ENCODE data around the gene SEMA4F. TPM values are rescaled to one million over a fixed set of nuclear protein-coding genes. Genes with fewer than 3 reads are reported as not detected.
"Not testable (repeated sequence)": the region's sequence is repeated elsewhere in the genome, so short reads cannot be mapped to it uniquely, and the experiment has no call there.

Gene SEMA4F
- total and polyA plus RNA-seq, 8 donors = 0.46 to 65.3 (median 3.3) TPM

DNA sequence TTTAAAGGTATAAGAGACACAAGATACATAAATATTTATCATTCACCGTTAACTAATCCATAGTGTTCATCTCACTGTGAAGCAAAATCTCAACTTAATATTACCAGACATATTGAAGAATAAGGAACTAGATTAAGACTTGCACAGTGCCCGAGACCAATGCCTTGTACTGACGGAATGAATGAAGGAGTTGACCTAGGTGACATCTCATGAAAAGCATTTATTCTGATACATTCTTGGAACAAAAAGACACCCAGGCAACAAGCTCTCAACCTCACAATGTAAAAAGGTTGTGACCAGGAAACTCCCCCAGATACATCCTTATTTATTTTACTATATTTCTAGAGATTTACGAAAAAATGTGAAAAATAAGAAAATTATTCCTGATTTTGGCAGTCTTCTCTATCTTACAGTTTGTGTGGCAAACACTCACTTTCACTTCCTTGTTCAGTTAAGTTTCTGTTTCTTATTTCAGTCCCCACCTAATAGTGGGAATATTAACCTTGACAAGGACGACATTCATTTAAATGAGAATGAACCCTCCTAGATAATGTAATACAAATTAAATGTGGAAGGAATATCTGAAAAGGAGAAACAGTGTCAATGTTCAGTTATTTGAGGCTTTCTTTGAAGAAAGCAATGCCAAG is 34.3 kb upstream of the SEMA4F start:
- H3K4me1 ChIP-seq = no peaks in the 10 kb centered on the region
- TF ChIP-seq, protein P1, sequence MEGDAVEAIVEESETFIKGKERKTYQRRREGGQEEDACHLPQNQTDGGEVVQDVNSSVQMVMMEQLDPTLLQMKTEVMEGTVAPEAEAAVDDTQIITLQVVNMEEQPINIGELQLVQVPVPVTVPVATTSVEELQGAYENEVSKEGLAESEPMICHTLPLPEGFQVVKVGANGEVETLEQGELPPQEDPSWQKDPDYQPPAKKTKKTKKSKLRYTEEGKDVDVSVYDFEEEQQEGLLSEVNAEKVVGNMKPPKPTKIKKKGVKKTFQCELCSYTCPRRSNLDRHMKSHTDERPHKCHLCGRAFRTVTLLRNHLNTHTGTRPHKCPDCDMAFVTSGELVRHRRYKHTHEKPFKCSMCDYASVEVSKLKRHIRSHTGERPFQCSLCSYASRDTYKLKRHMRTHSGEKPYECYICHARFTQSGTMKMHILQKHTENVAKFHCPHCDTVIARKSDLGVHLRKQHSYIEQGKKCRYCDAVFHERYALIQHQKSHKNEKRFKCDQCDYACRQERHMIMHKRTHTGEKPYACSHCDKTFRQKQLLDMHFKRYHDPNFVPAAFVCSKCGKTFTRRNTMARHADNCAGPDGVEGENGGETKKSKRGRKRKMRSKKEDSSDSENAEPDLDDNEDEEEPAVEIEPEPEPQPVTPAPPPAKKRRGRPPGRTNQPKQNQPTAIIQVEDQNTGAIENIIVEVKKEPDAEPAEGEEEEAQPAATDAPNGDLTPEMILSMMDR (IDR thresholded peaks at IDR 0.05) = no peak
- TF ChIP-seq EP300 (IDR thresholded peaks at IDR 0.05) (no peak), POLR2A (IDR thresholded peaks at IDR 0.05) (no peak), POLR2AphosphoS5 (IDR thresholded peaks at IDR 0.05) (no peak)
- no peaks in the 10 kb centered on the region for H3K36me3 ChIP-seq
- no peaks in the 10 kb centered on the region for H3K9me3 ChIP-seq
- H3K27me3 ChIP-seq = peaks cover 0 to 7% (median 0%) of the 10 kb centered on the region in 3 donors
- WGBS, 5 donors = 66 to 85% (median 70%) methylated on average over 5 of the region's 5 CpGs
- peak in 1 of 2 donors; percentile 15 for DNase-seq
- H3K4me3 ChIP-seq = no peak overlapping the region
- intact Hi-C loops (cut with DNase I; ENCODE audit: low total_unique reads) = no loop called here
- no peak overlapping the region for H3K27ac ChIP-seq

DNA sequence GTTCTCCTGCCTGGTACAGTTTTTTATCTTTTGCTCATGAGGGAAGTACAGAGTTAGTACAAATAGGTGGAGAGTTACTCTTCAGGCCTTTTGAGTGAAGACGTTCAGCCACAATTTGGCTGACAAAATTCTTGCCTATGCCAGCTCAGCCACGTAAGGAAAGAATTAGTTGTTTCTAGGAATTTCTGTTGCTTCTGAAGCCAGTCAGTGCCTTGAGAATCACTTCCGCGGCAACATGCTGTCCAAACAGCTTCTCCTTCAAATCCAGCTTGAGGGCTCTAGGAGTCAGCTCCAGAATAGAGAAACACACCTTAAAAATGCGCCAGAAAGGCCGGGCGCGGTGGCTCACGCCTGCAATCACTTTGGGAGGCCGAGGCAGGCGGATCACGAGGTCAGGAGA is 33.4 kb upstream of the SEMA4F start:
- Histone ChIP-seq H3K27ac (no peak overlapping the region), H3K36me3 (no peaks in the 10 kb centered on the region), H3K4me3 (no peak overlapping the region), H3K4me1 (no peaks in the 10 kb centered on the region), H3K9me3 (no peaks in the 10 kb centered on the region), H3K27me3 (peaks cover 0 to 6% (median 0%) of the 10 kb centered on the region in 3 donors)
- WGBS, 5 donors = 86 to 90% (median 88%) methylated on average over 12 of the region's 12 CpGs
- no peak for DNase-seq
- intact Hi-C loops (cut with DNase I; ENCODE audit: low total_unique reads) = no loop called here
- TF ChIP-seq POLR2AphosphoS5 (IDR thresholded peaks at IDR 0.05) (no peak), POLR2A (IDR thresholded peaks at IDR 0.05) (no peak), EP300 (IDR thresholded peaks at IDR 0.05) (no peak)
- TF ChIP-seq, protein P1 (IDR thresholded peaks at IDR 0.05) = no peak

- TF ChIP-seq, protein P1 (IDR thresholded peaks at IDR 0.05) = no peak
- no peak for TF ChIP-seq POLR2A (IDR thresholded peaks at IDR 0.05)
- no peak for TF ChIP-seq EP300 (IDR thresholded peaks at IDR 0.05)
- TF ChIP-seq POLR2AphosphoS5 (IDR thresholded peaks at IDR 0.05) = no peak
- Histone ChIP-seq H3K9me3 (no peaks in the 10 kb centered on the region), H3K4me1 (no peaks in the 10 kb centered on the region), H3K27me3 (no peaks in the 10 kb centered on the region), H3K4me3 (no peak overlapping the region), H3K36me3 (no peaks in the 10 kb centered on the region), H3K27ac (no peak overlapping the region)
- intact Hi-C loops (cut with DNase I; ENCODE audit: low total_unique reads) = no loop called here
- no peak for DNase-seq
- WGBS, 5 donors = 82 to 88% (median 85%) methylated on average over 5 of the region's 5 CpGs
Observed at GRCh38 chr2:74625658-74626425, 28.2 kb upstream of the SEMA4F start.

GRCh38 chr2:74628538-74629105 is 25.4 kb upstream of the SEMA4F start:
- no peak overlapping the region for H3K4me3 ChIP-seq
- H3K4me1 ChIP-seq = peaks cover 0 to 7% (median 0%) of the 10 kb centered on the region in 4 donors
- no peak for DNase-seq
- H3K27me3 ChIP-seq = no peaks in the 10 kb centered on the region
- H3K9me3 ChIP-seq = no peaks in the 10 kb centered on the region
- no peak overlapping the region for H3K27ac ChIP-seq
- WGBS, 5 donors = 61 to 88% (median 73%) methylated on average over 3 of the region's 3 CpGs
- H3K36me3 ChIP-seq = no peaks in the 10 kb centered on the region
- intact Hi-C loops (cut with DNase I; ENCODE audit: low total_unique reads) = no loop called here
- no peak for TF ChIP-seq POLR2AphosphoS5 (IDR thresholded peaks at IDR 0.05)
- TF ChIP-seq EP300 (IDR thresholded peaks at IDR 0.05) = no peak
- TF ChIP-seq, protein P1 (IDR thresholded peaks at IDR 0.05) = no peak
- no peak for TF ChIP-seq POLR2A (IDR thresholded peaks at IDR 0.05)

DNA sequence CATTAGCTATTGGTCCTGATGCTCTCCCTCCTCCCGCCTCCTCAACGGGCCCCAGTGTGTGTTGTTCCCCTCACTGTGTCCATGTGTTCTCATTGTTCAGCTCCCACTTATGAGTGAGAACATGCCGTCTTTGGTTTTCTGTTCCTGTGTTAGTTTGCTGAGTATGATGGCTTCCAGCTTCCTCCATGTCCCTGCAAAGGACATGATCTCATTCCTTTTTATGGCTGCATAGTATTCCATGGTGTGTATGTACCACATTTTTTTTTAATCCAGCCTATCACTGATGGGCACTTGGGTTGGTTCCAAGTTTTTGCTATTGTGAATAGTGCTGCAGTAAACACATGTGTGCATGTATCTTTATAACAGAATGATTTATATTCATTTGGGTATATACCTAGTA is 23.6 kb upstream of the SEMA4F start:
- H3K4me3 ChIP-seq; intact Hi-C loops (cut with DNase I; ENCODE audit: low total_unique reads); H3K27ac ChIP-seq; H3K36me3 ChIP-seq; H3K27me3 ChIP-seq; H3K4me1 ChIP-seq; H3K9me3 ChIP-seq; DNase-seq: not testable (repeated sequence)
- 88 to 98% (median 97%) methylated on average over 3 of the region's 3 CpGs for WGBS, 5 donors

All from stomach (tissue), 9 donors.